ENCODE results near the gene IQGAP1.

Gene IQGAP1

DNA sequence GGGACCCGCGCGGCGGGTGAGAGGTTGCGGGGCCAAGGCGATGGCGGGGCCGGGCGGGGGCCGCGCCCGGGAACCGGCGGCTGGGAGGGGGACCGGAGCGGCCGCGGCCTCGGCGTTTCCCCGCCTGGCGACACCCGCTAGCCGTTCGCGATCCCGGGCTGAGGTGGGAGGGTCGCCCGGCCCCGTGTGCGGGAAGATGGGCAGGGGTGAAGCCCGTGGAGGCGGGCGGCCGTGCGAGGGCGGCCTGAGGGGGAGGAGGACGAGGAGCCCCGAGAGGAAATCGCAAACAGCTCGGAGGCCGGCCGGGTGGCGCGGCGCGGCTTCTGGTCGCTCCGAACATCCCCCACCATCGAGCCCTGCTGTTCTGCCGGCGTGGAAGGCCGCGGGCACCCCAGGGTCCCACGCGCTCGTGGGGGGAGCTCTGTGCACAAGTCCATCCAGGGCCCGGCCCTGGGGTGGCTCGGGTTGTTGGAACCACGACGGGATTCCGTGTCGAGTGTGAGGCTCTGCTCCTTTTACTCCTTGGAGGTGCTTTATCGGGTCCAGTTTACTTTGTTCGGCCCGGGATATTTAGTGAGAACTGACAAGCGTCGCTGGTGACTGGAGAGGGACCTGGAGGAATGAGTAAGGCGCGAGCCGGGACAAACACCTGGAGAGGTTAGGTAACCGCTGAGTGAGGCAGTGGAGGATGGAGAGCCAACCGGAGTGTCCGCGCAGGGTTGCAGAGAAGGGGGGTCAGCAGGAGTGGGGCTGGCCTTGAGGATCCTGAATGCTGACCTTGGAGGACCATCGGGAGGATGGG is 142.4 kb downstream of the IQGAP1 start:
- H3K4me3 ChIP-seq (ENCODE audit: low read depth, low read length): peak overlapping the region; percentile 90
- TF ChIP-seq, protein P1, sequence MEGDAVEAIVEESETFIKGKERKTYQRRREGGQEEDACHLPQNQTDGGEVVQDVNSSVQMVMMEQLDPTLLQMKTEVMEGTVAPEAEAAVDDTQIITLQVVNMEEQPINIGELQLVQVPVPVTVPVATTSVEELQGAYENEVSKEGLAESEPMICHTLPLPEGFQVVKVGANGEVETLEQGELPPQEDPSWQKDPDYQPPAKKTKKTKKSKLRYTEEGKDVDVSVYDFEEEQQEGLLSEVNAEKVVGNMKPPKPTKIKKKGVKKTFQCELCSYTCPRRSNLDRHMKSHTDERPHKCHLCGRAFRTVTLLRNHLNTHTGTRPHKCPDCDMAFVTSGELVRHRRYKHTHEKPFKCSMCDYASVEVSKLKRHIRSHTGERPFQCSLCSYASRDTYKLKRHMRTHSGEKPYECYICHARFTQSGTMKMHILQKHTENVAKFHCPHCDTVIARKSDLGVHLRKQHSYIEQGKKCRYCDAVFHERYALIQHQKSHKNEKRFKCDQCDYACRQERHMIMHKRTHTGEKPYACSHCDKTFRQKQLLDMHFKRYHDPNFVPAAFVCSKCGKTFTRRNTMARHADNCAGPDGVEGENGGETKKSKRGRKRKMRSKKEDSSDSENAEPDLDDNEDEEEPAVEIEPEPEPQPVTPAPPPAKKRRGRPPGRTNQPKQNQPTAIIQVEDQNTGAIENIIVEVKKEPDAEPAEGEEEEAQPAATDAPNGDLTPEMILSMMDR (IDR thresholded peaks at IDR 0.05; ENCODE audit: borderline replicate concordance, insufficient read depth, low read depth, low read length): no peak

DNA sequence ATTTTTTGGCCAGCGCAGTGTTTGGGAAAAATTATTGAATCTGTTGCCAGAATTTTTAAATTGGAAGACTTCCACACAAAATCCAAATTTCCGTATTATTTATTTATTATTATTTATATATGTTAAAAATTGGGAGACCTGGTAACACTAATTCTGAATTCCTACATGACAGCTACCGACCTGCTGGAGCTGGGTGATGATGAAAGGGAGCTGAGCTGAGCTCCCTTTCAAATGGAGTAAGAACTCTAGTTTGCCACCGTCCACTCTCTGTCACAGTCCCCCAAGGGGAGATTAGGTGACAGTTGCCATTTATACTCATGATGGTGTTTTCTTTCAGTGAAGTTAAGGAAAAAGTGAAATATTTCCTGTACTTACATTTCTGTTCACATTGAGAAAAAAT is 143.1 kb downstream of the IQGAP1 start:
- H3K4me3 ChIP-seq (ENCODE audit: low read depth, low read length): peak overlapping the region; percentile 90
- TF ChIP-seq, protein P1 (IDR thresholded peaks at IDR 0.05; ENCODE audit: borderline replicate concordance, insufficient read depth, low read depth, low read length): no peak

DNA sequence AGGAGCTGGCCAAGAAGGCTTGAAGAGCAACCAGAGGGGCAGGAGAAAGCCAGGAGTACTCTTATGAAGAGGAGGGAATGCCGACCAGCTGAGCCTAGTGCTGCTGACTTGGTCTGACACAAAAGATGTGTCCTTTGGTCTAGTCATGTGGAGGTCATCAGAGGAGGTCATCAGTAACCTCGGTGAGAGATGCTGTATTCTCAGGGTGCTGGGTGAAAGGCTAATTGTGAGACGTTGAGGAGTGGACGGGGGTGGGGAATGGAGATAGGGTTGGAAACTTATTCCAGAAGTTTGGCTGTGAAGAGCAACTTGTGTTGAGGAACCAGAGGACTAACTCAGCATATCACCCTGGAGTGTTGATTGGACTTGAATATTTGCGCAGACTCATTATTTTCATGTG is 147.2 kb downstream of the IQGAP1 start:
- no peak overlapping the region for H3K4me3 ChIP-seq (ENCODE audit: low read depth, low read length)

DNA sequence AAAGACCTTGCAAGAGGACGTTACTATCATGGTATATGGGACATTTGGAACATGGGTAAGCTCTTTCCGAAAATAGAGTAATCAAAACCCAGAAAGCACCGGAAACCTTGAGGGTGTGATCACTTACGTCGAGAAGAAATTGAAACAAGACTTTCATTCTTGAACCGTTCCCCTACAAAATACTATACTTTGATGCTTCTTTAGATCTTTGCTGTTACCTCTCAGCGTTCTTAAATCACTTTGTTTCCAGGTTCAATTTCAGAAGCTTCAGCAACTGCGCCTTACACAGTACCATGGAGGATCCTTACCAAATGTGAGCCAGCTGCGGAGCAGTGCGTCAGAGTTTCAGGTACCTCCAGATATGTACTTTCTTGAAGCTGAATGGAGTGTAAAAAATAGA is 151.7 kb downstream of the IQGAP1 start:
- H3K4me3 ChIP-seq (ENCODE audit: low read depth, low read length): no peak overlapping the region
- TF ChIP-seq, protein P1 (IDR thresholded peaks at IDR 0.05; ENCODE audit: borderline replicate concordance, insufficient read depth, low read depth, low read length): no peak

More for the DNA sequence above, 147.2 kb downstream of the IQGAP1 start:
- TF ChIP-seq, protein P1 (IDR thresholded peaks at IDR 0.05; ENCODE audit: borderline replicate concordance, insufficient read depth, low read depth, low read length): no peak

DNA sequence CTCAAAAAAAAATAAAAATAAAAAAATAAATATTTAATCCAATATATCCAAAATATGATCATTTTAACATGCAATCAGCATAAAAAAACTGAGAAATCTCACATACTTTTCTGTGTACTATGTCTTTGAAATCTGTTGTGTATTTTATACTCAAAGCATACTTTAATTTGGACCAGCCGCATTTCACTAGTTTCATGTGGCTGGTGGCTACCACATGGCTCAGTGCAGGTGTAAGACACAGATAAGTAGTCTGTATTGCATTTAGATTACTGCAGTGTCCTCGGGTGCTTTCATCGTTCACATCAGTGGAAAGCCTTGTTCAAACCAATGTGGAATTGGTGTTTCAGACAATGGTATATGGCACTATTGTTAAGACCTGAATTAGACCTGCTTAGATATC is 152.7 kb downstream of the IQGAP1 start:
- TF ChIP-seq, protein P1 (IDR thresholded peaks at IDR 0.05; ENCODE audit: borderline replicate concordance, insufficient read depth, low read depth, low read length): no peak
- no peak overlapping the region for H3K4me3 ChIP-seq (ENCODE audit: low read depth, low read length)

DNA sequence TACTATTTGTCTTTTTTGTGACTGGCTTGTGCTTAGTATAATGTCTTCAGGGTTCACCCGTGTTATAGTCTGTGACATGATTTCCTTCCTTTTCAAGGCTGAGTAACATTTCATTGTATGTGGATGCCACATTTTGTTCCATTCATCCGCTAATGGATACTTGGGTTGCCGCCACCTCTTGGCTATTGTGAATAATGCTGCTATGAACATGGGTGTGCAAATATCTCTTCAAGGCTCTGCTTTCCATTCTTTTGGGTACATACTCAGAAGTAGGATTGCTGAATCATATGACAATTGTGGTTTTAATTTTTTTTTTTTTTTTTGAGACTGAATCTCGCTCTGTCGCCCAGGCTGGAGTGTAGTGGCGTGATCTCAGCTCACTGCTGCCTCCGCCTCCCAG is 157.1 kb downstream of the IQGAP1 start:
- H3K4me3 ChIP-seq (ENCODE audit: low read depth, low read length): no peak overlapping the region
- TF ChIP-seq, protein P1 (IDR thresholded peaks at IDR 0.05; ENCODE audit: borderline replicate concordance, insufficient read depth, low read depth, low read length): no peak

DNA sequence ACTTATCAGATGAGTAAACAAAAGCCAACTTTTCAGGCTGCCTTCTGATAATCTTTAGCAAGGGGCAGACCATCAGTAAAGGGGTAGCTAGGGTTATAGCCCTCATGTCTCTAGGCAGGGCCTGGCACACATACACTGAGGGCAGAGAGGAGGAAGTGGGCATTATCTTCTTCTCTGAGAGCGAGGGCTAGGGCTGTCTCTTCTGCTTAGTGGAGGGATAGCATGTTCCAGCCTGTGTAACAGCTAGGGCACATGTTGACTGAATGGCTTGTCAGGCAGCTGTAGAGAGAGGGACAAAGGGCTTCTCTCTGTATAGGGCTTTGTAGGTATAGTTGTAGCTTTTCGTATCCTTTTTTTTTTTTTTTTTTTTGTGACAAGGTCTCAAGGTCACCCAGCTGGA is 159.5 kb downstream of the IQGAP1 start:
- TF ChIP-seq, protein P1 (IDR thresholded peaks at IDR 0.05; ENCODE audit: borderline replicate concordance, insufficient read depth, low read depth, low read length): no peak
- H3K4me3 ChIP-seq (ENCODE audit: low read depth, low read length): no peak overlapping the region

Measured in GM12875 (cell line).